GM12873 (cell line): ENCODE results near the gene HOXD10.

Experiments
- CTCF ChIP-seq: IDR thresholded peaks from 2 replicates; pipeline ENCODE4 v1.5.1; 2012; ENCODE audit warnings: low read depth, mild to moderate bottlenecking, moderate library complexity, low read length, control low read depth; ENCODE audit not compliant: insufficient read depth; ENCODE audit errors: missing control alignments

HOXD10 gene

GRCh38 chr2:176085120-176085788 lies 31.3 kb upstream of the HOXD10 start:
- no peak for TF ChIP-seq CTCF

GRCh38 chr2:176085861-176086771 lies 30.5 kb upstream of the HOXD10 start:
- peak; percentile 25 for TF ChIP-seq CTCF

GRCh38 chr2:176087330-176088047 lies 29.1 kb upstream of the HOXD10 start:
- TF ChIP-seq CTCF = no peak

GRCh38 chr2:176088048-176088936 lies 28.3 kb upstream of the HOXD10 start:
- TF ChIP-seq CTCF = peak; percentile 77

GRCh38 chr2:176088937-176089842 lies 27.4 kb upstream of the HOXD10 start:
- no peak for TF ChIP-seq CTCF

GRCh38 chr2:176089843-176090395 lies 26.7 kb upstream of the HOXD10 start:
- no peak for TF ChIP-seq CTCF
